Neural cell (in vitro differentiated cells): ENCODE measurements around the gene ASIP. TPM values are rescaled to one million over a fixed set of nuclear protein-coding genes. Genes with fewer than 3 reads are reported as not detected.
"Not testable (repeated sequence)": the region's sequence is repeated elsewhere in the genome, so short reads cannot be mapped to it uniquely, and the experiment has no call there.

ENCODE experiments used
- H2AFZ ChIP-seq: fragments of 200-600, 300-800 bp; sonication (generic), shearing (Covaris generic); 2 replicates; pipeline ENCODE4 v1.6.0; 2014; ENCODE audit warnings: low read depth, mild to moderate bottlenecking, antibody characterized with exemption, low read length, moderate library complexity
- H3F3A ChIP-seq: fragments of 200-600 bp; shearing (Covaris generic); 2 replicates; pipeline ENCODE4 v1.6.1; 2016; ENCODE audit warnings: mild to moderate bottlenecking, moderate library complexity, mixed read lengths, antibody characterized with exemption, low read length; ENCODE audit not compliant: insufficient read depth, poor library complexity, severe bottlenecking
- H3K27ac ChIP-seq: fragments of 200-600, 300-800 bp; sonication (generic), shearing (Covaris generic); 2 replicates; pipeline ENCODE4 v1.5.1; 2014; ENCODE audit warnings: mild to moderate bottlenecking, low read length, moderate library complexity
- H3K27me3 ChIP-seq: fragments of 300-800, 200-600 bp; sonication (generic), shearing (Covaris generic); 2 replicates; pipeline ENCODE4 v1.6.0; 2014; ENCODE audit warnings: mild to moderate bottlenecking, low read depth, low read length, moderate library complexity; ENCODE audit not compliant: insufficient read depth
- H3K36me3 ChIP-seq: fragments of 300-800, 200-600 bp; sonication (generic), shearing (Covaris generic); 2 replicates; pipeline ENCODE4 v1.5.1; 2014; ENCODE audit warnings: mild to moderate bottlenecking, antibody characterized with exemption, low read length, moderate library complexity; ENCODE audit not compliant: insufficient read depth
- H3K4me2 ChIP-seq: fragments of 300-800, 200-600 bp; sonication (generic), shearing (Covaris generic); 2 replicates; pipeline ENCODE4 v1.6.0; 2014; ENCODE audit warnings: mild to moderate bottlenecking, low read length
- H3K4me3 ChIP-seq: fragments of 300-800, 200-600 bp; sonication (generic), shearing (Covaris generic); 2 replicates; pipeline ENCODE4 v1.5.1; 2014; ENCODE audit warnings: mild to moderate bottlenecking, low read length, moderate library complexity
- H3K79me2 ChIP-seq: fragments of 200-600 bp; shearing (Covaris generic); replicated peaks from 2 replicates; pipeline ENCODE4 v1.6.0; 2014; ENCODE audit warnings: mild to moderate bottlenecking, low read length, moderate library complexity; ENCODE audit not compliant: insufficient read depth
- H3K9ac ChIP-seq: fragments of 300-800, 200-600 bp; sonication (generic), shearing (Covaris generic); 2 replicates; pipeline ENCODE4 v1.6.1; 2016; ENCODE audit warnings: mild to moderate bottlenecking, low read length, mixed read lengths
- H3K9me2 ChIP-seq: fragments of 200-600 bp; shearing (Covaris generic); 2 replicates; pipeline ENCODE4 v1.6.1; 2016; ENCODE audit warnings: mild to moderate bottlenecking, low read length, mixed read lengths; ENCODE audit not compliant: insufficient read depth
- H3K9me3 ChIP-seq: fragments of 200-600, 300-800 bp; sonication (generic), shearing (Covaris generic); 2 replicates; pipeline ENCODE4 v1.6.1; 2016; ENCODE audit warnings: mild to moderate bottlenecking, mixed run types, low read length, moderate library complexity, mixed read lengths
- H4K20me1 ChIP-seq: fragments of 200-600 bp; shearing (Covaris generic); 2 replicates; pipeline ENCODE4 v1.6.1; 2016; ENCODE audit warnings: mild to moderate bottlenecking, mixed run types; ENCODE audit not compliant: insufficient read depth
- EP300 ChIP-seq: fragments of 450-650 bp; conservative IDR thresholded peaks from 2 replicates; pipeline ENCODE4 v1.6.1; 2014; ENCODE audit warnings: antibody characterized with exemption, mild to moderate bottlenecking, moderate library complexity; ENCODE audit not compliant: poor library complexity, severe bottlenecking
- EZH2 ChIP-seq: fragments of 200-600, 300-800 bp; shearing (Covaris generic), sonication (generic); IDR thresholded peaks from 2 replicates; pipeline ENCODE4 v1.6.1; 2014; ENCODE audit warnings: antibody characterized with exemption, low read length, borderline replicate concordance, mild to moderate bottlenecking; ENCODE audit not compliant: insufficient read depth, poor library complexity, severe bottlenecking
- MXI1 ChIP-seq: fragments of 450-650 bp; conservative IDR thresholded peaks from 2 replicates; pipeline ENCODE4 v1.6.1; 2014; ENCODE audit warnings: antibody characterized with exemption, mild to moderate bottlenecking; ENCODE audit not compliant: poor library complexity, severe bottlenecking
- POLR2AphosphoS5 ChIP-seq: IDR thresholded peaks from 2 replicates; pipeline ENCODE4 v1.6.1; 2012
- RAD21 ChIP-seq: fragments of 450-650 bp; conservative IDR thresholded peaks from 2 replicates; pipeline ENCODE4 v1.6.1; 2014; ENCODE audit warnings: antibody characterized with exemption, mild to moderate bottlenecking, moderate library complexity
- SMC3 ChIP-seq: fragments of 450-650 bp; conservative IDR thresholded peaks from 2 replicates; pipeline ENCODE4 v1.6.1; 2014; ENCODE audit warnings: antibody characterized with exemption, mild to moderate bottlenecking, moderate library complexity; ENCODE audit not compliant: poor library complexity
- TAF1 ChIP-seq: IDR thresholded peaks from 2 replicates; pipeline ENCODE4 v1.6.1; 2012; ENCODE audit warnings: low read depth
- polyA plus RNA-seq: library from polyadenylated mRNA; depleted of rRNA; stranded (reverse); fragments of >200 nt; gene quantifications from 2 replicates; pipeline ENCODE4 v1.2.3, GENCODE V29; 2014
- TF ChIP-seq, protein P1 (sequence below): fragments of 450-650 bp; IDR thresholded peaks from 2 replicates; pipeline ENCODE4 v1.5.1; 2014; ENCODE audit warnings: antibody characterized with exemption, mild to moderate bottlenecking, moderate library complexity; ENCODE audit not compliant: poor library complexity, severe bottlenecking
- TF ChIP-seq, protein P2 (sequence below): IDR thresholded peaks from 2 replicates; pipeline ENCODE4 v1.6.1; 2012; ENCODE audit warnings: borderline replicate concordance

Gene ASIP
- polyA plus RNA-seq, 1 donor from 2014 or later, result not detected

DNA sequence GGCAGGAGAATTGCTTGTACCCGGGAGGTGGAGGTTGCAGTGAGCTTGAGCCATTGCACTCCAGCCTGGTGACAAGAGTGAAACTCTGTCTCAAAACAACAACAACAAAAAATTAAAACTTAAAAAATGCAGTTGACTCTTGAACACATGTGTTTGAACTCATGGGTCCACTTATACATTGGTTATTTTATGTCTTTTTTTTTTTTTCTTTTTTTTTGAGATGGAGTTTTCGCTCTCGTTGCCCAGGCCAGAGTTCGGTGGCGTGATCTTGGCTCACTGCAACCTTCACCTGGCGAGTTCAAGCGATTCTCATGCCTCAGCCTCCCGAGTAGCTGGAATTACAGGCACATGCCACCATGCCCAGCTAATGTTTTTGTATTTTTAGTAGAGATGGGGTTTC is 22.2 kb downstream of the ASIP start:
- H3K27me3 ChIP-seq, H3K4me2 ChIP-seq, H3K9me2 ChIP-seq, H4K20me1 ChIP-seq, H3K36me3 ChIP-seq, H3K79me2 ChIP-seq, H3F3A ChIP-seq, H3K4me3 ChIP-seq, H3K27ac ChIP-seq, H2AFZ ChIP-seq, H3K9ac ChIP-seq, H3K9me3 ChIP-seq: not testable (repeated sequence)

- TF ChIP-seq RAD21 (no peak), POLR2AphosphoS5 (no peak), EZH2 (no peak), MXI1 (no peak), SMC3 (no peak), EP300 (no peak)
- TF ChIP-seq, protein P1, sequence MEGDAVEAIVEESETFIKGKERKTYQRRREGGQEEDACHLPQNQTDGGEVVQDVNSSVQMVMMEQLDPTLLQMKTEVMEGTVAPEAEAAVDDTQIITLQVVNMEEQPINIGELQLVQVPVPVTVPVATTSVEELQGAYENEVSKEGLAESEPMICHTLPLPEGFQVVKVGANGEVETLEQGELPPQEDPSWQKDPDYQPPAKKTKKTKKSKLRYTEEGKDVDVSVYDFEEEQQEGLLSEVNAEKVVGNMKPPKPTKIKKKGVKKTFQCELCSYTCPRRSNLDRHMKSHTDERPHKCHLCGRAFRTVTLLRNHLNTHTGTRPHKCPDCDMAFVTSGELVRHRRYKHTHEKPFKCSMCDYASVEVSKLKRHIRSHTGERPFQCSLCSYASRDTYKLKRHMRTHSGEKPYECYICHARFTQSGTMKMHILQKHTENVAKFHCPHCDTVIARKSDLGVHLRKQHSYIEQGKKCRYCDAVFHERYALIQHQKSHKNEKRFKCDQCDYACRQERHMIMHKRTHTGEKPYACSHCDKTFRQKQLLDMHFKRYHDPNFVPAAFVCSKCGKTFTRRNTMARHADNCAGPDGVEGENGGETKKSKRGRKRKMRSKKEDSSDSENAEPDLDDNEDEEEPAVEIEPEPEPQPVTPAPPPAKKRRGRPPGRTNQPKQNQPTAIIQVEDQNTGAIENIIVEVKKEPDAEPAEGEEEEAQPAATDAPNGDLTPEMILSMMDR, result no peak
- TF ChIP-seq, protein P2, sequence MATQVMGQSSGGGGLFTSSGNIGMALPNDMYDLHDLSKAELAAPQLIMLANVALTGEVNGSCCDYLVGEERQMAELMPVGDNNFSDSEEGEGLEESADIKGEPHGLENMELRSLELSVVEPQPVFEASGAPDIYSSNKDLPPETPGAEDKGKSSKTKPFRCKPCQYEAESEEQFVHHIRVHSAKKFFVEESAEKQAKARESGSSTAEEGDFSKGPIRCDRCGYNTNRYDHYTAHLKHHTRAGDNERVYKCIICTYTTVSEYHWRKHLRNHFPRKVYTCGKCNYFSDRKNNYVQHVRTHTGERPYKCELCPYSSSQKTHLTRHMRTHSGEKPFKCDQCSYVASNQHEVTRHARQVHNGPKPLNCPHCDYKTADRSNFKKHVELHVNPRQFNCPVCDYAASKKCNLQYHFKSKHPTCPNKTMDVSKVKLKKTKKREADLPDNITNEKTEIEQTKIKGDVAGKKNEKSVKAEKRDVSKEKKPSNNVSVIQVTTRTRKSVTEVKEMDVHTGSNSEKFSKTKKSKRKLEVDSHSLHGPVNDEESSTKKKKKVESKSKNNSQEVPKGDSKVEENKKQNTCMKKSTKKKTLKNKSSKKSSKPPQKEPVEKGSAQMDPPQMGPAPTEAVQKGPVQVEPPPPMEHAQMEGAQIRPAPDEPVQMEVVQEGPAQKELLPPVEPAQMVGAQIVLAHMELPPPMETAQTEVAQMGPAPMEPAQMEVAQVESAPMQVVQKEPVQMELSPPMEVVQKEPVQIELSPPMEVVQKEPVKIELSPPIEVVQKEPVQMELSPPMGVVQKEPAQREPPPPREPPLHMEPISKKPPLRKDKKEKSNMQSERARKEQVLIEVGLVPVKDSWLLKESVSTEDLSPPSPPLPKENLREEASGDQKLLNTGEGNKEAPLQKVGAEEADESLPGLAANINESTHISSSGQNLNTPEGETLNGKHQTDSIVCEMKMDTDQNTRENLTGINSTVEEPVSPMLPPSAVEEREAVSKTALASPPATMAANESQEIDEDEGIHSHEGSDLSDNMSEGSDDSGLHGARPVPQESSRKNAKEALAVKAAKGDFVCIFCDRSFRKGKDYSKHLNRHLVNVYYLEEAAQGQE, result no peak
- Histone ChIP-seq H3K27me3 (no peaks in the 10 kb centered on the region), H3K4me3 (no peak overlapping the region), H3K27ac (no peak overlapping the region), H3K9me3 (no peaks in the 10 kb centered on the region), H3K9me2 (no peaks in the 10 kb centered on the region), H3K79me2 (no peaks in the 10 kb centered on the region), H4K20me1 (no peaks in the 10 kb centered on the region), H2AFZ (no peak overlapping the region), H3K9ac (no peak overlapping the region), H3K4me2 (no peak overlapping the region), H3K36me3 (no peaks in the 10 kb centered on the region), H3F3A (no peaks in the 10 kb centered on the region)
These were observed 22.9 kb downstream of the ASIP start for GRCh38 chr20:34264141-34264540.

GRCh38 chr20:34268145-34268544 is 26.9 kb downstream of the ASIP start:
- Histone ChIP-seq H3K79me2 (no peaks in the 10 kb centered on the region), H3K9me3 (no peaks in the 10 kb centered on the region), H3K9me2 (no peaks in the 10 kb centered on the region), H3K4me2 (no peak overlapping the region), H2AFZ (no peak overlapping the region), H3K27ac (no peak overlapping the region), H3F3A (no peaks in the 10 kb centered on the region), H3K27me3 (no peaks in the 10 kb centered on the region), H3K9ac (no peak overlapping the region), H4K20me1 (no peaks in the 10 kb centered on the region), H3K36me3 (no peaks in the 10 kb centered on the region), H3K4me3 (no peak overlapping the region)
- no peak for TF ChIP-seq EP300
- TF ChIP-seq, protein P2, result no peak
- TF ChIP-seq, protein P1, result no peak
- TF ChIP-seq POLR2AphosphoS5, result no peak
- TF ChIP-seq RAD21, result no peak
- TF ChIP-seq EZH2, result no peak
- TF ChIP-seq TAF1, result no peak
- no peak for TF ChIP-seq SMC3
- TF ChIP-seq MXI1, result no peak
